Measurements from ENCODE around the gene ANKRD12.
A peak's percentile ranks its signal among the peaks of the same experiment; 100 is the strongest.
"Not testable (repeated sequence)": the region's sequence is repeated elsewhere in the genome, so short reads cannot be mapped to it uniquely, and the experiment has no call there.

Gene ANKRD12

GRCh38 chr18:9260388-9261380 is 124.1 kb downstream of the ANKRD12 start:
- Histone ChIP-seq H3K9me3 (no peaks in the 10 kb centered on the region), H3K4me3 (ENCODE audit: low read depth in 1 of 2, low read length in 1 of 2) (no peak overlapping the region), H3K27ac (peak overlapping the region; percentile 45), H3K27me3 (no peaks in the 10 kb centered on the region), H3K4me1 (ENCODE audit: control insufficient read depth in 1 of 2, insufficient read depth in 1 of 2, low read depth in 1 of 2, low read length in 1 of 2) (peaks cover 11 to 30% of the 10 kb centered on the region in 2 experiments), H3K36me3 (peaks cover 14% of the 10 kb centered on the region)
- TF ChIP-seq CTCF (IDR thresholded peaks at IDR 0.05): no peak

DNA sequence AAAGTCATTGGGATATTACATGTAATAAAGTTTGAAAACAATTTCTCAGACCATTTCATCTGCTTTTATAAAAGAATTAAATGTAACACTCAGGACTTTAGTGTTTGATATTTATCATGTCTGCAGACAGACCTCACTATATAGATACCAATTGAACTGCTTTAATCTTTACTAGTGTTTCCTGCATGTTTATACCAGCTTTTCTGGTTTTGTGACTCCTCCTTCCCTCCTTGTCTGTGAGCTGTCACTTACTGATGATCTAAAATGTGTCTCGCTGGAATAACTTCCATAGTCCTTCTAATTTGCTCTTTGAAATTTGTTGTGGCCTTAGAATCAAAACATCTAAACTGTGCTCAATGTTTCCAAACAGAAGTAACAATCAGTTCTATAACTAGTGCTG is 126.7 kb downstream of the ANKRD12 start:
- no peak overlapping the region for H3K4me3 ChIP-seq (ENCODE audit: low read depth in 1 of 2, low read length in 1 of 2)
- peaks cover 11 to 30% of the 10 kb centered on the region in 2 experiments for H3K4me1 ChIP-seq (ENCODE audit: control insufficient read depth in 1 of 2, insufficient read depth in 1 of 2, low read depth in 1 of 2, low read length in 1 of 2)
- H3K36me3 ChIP-seq: peaks cover 14% of the 10 kb centered on the region
- peak overlapping the region; percentile 5 for H3K27ac ChIP-seq
- no peaks in the 10 kb centered on the region for H3K9me3 ChIP-seq
- TF ChIP-seq CTCF (IDR thresholded peaks at IDR 0.05): no peak
- no peaks in the 10 kb centered on the region for H3K27me3 ChIP-seq

DNA sequence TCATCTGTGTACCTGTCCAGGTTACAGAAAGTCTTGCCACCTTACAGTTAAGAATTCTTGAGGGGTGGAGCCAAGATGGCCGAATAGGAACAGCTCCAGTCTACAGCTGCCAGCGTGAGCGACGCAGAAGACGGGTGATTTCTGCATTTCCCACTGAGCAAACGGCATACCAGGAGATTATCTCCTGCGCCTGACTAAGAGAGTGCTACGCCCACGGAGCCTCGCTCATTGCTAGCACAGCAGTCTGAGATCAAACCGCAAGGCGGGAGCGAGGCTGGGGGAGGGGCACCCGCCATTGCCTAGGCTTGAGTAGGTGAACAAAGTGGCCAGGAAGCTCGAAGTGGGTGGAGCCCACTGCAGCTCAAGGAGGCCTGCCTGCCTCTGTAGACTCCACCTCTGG is 128.2 kb downstream of the ANKRD12 start:
- not testable (repeated sequence) for H3K27ac ChIP-seq; H3K9me3 ChIP-seq; H3K27me3 ChIP-seq; H3K4me3 ChIP-seq (ENCODE audit: low read depth in 1 of 2, low read length in 1 of 2); H3K36me3 ChIP-seq
- H3K4me1 ChIP-seq (ENCODE audit: control insufficient read depth in 1 of 2, insufficient read depth in 1 of 2, low read depth in 1 of 2, low read length in 1 of 2): peaks cover 11 to 29% of the 10 kb centered on the region in 2 experiments

DNA sequence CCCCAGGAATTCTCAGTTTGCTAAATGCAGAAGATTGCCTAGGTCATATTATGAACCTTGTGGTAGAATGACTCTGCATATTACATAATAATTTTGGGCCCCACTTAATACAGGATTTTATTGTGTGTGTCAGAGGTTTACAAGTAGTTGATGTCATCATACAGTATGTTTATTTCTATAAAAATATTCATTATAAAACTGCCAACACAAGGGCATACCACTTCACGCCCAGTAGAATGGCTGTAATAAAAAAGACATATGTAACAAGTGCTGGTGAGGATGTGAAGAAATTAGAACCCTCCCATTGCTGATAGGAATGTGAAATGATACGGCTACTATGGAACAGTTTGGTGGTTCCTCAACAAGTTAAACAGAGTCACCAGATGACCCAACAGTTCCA is 136.6 kb downstream of the ANKRD12 start:
- H3K4me3 ChIP-seq (ENCODE audit: low read depth in 1 of 2, low read length in 1 of 2): no peak overlapping the region
- H3K36me3 ChIP-seq: peaks cover 39% of the 10 kb centered on the region
- H3K4me1 ChIP-seq (ENCODE audit: control insufficient read depth in 1 of 2, insufficient read depth in 1 of 2, low read depth in 1 of 2, low read length in 1 of 2): no peaks in the 10 kb centered on the region
- TF ChIP-seq CTCF (IDR thresholded peaks at IDR 0.05): no peak
- H3K27me3 ChIP-seq: no peaks in the 10 kb centered on the region
- no peaks in the 10 kb centered on the region for H3K9me3 ChIP-seq
- H3K27ac ChIP-seq: peak overlapping the region; percentile 5

DNA sequence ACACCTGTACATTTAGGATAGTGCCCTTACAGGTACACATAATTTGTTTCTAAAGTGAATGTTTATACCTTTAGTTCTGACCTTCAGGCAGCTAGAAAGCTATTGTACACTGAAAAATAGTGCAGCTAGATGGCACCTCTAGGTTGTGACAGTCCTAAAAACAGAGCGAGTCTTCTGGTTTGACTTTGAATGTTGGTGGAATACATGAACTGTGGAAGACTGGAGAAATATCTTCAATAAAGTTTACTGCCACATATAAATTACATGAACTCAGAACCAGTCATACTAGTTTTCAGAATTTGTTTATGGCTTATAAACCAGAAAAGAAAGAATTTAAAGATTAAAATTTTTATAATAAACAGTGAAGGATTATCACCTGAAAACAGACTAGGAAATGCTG is 139.3 kb downstream of the ANKRD12 start:
- Histone ChIP-seq H3K36me3 (peaks cover 66% of the 10 kb centered on the region), H3K27ac (no peak overlapping the region), H3K4me3 (ENCODE audit: low read depth in 1 of 2, low read length in 1 of 2) (no peak overlapping the region), H3K9me3 (no peaks in the 10 kb centered on the region), H3K4me1 (ENCODE audit: control insufficient read depth in 1 of 2, insufficient read depth in 1 of 2, low read depth in 1 of 2, low read length in 1 of 2) (no peaks in the 10 kb centered on the region), H3K27me3 (no peaks in the 10 kb centered on the region)
- TF ChIP-seq CTCF (IDR thresholded peaks at IDR 0.05): no peak

GRCh38 chr18:9278028-9278427 is 141.4 kb downstream of the ANKRD12 start:
- Histone ChIP-seq H3K36me3 (peaks cover 67% of the 10 kb centered on the region), H3K27me3 (no peaks in the 10 kb centered on the region), H3K9me3 (no peaks in the 10 kb centered on the region), H3K4me3 (ENCODE audit: low read depth in 1 of 2, low read length in 1 of 2) (no peak overlapping the region), H3K27ac (no peak overlapping the region), H3K4me1 (ENCODE audit: control insufficient read depth in 1 of 2, insufficient read depth in 1 of 2, low read depth in 1 of 2, low read length in 1 of 2) (no peaks in the 10 kb centered on the region)
- no peak for TF ChIP-seq CTCF (IDR thresholded peaks at IDR 0.05)
